ENCODE results near the gene PLAAT5. TPM values are rescaled to one million over a fixed set of nuclear protein-coding genes. Genes with fewer than 3 reads are reported as not detected.

Gene PLAAT5
- total RNA-seq, 1 experiment from 2014 or later = 8.5 TPM

- H4K20me1 ChIP-seq (ENCODE audit: control insufficient read depth, insufficient read depth, insufficient read length) = no peaks in the 10 kb centered on the region
- H2BK5ac ChIP-seq (ENCODE audit: insufficient read length, low read length) = no peak overlapping the region
- Mint-ChIP-seq H3K27me3 (ENCODE audit: low read depth) (peaks cover 1% of the 10 kb centered on the region), H3K4me3 (no peak overlapping the region), H3K4me1 (peaks cover 68 to 74% of the 10 kb centered on the region in 2 experiments), H3K36me3 (ENCODE audit: insufficient read depth in 1 of 3, low read depth in 3 of 3) (peaks cover 1 to 10% (median 5%) of the 10 kb centered on the region in 3 experiments; a peak in 4 of 7 replicates), H3K27ac (no peak overlapping the region; a peak in 1 of 7 replicates), H3K9me3 (peaks cover 3% of the 10 kb centered on the region in 2 experiments; a peak in 2 of 5 replicates)
- no peak for DNase-seq
- H3K56ac ChIP-seq (ENCODE audit: insufficient read length, low read depth, low read length) = no peak overlapping the region
- no peak for TF ChIP-seq CTCF (conservative IDR thresholded peaks at IDR 0.05)
- no peak overlapping the region for H3K18ac ChIP-seq (ENCODE audit: insufficient read length, low read depth, low read length)
- no peak overlapping the region for H4K5ac ChIP-seq (ENCODE audit: insufficient read length, low read depth, low read length)
- no peak overlapping the region for H3K23ac ChIP-seq (ENCODE audit: insufficient read length, low read depth, low read length)
- no peak overlapping the region for H3K4me2 ChIP-seq (ENCODE audit: insufficient read depth, insufficient read length, low read length)
- no peak overlapping the region for H3K4ac ChIP-seq (ENCODE audit: low read depth, low read length)
- H4K8ac ChIP-seq (replicated peaks; ENCODE audit: insufficient read length, low read depth, low read length) = no peak overlapping the region
- H2AFZ ChIP-seq (ENCODE audit: low read length) = no peak overlapping the region
- H3K9me3 ChIP-seq (ENCODE audit: control insufficient read depth, low read depth, low read length) = no peaks in the 10 kb centered on the region
- no CpG with 5 or more reads among the region's 2 CpGs for WGBS (ENCODE audit: extremely low coverage, insufficient read length, low lambda C conversion rate)
- H3K27me3 ChIP-seq (ENCODE audit: insufficient read depth, low read length) = no peaks in the 10 kb centered on the region
- no peak overlapping the region for H2BK20ac ChIP-seq (ENCODE audit: low read depth, low read length, poor library complexity, severe bottlenecking)
- no peak overlapping the region for H3K9ac ChIP-seq (ENCODE audit: extremely low read depth, insufficient read length, low read length)
- no peak overlapping the region for H4K91ac ChIP-seq (ENCODE audit: insufficient read length, low read depth, low read length)
- no peak overlapping the region for H3T11ph ChIP-seq (ENCODE audit: low read length)
- H2BK120ac ChIP-seq (ENCODE audit: low read depth, low read length, poor library complexity, severe bottlenecking) = no peak overlapping the region
- H2BK12ac ChIP-seq (ENCODE audit: insufficient read length, low read depth, low read length) = no peak overlapping the region
- no peaks in the 10 kb centered on the region for H3K79me2 ChIP-seq (ENCODE audit: insufficient read depth, low read length)
- no peak overlapping the region for H3K14ac ChIP-seq (ENCODE audit: insufficient read depth, low read length)
- H3K23me2 ChIP-seq (ENCODE audit: insufficient read length, low read depth, low read length, poor library complexity, severe bottlenecking) = no peaks in the 10 kb centered on the region
- no peak overlapping the region for H3K27ac ChIP-seq (ENCODE audit: insufficient read length, low read depth, low read length)
- H2BK15ac ChIP-seq (ENCODE audit: low read depth, low read length) = no peak overlapping the region
- no peak overlapping the region for H2AK5ac ChIP-seq (ENCODE audit: insufficient read length, low read length)
- H3K4me1 ChIP-seq (ENCODE audit: insufficient read depth, low read length) = peaks cover 9% of the 10 kb centered on the region; the same call in 1 of the 2 replicates
- H3K79me1 ChIP-seq (ENCODE audit: insufficient read depth, low read depth, low read length, poor library complexity, severe bottlenecking) = no peaks in the 10 kb centered on the region
These were observed 15.9 kb upstream of the PLAAT5 start for GRCh38 chr11:63506876-63507275.
